ENCODE data around the gene PALB2.

PALB2 gene

DNA sequence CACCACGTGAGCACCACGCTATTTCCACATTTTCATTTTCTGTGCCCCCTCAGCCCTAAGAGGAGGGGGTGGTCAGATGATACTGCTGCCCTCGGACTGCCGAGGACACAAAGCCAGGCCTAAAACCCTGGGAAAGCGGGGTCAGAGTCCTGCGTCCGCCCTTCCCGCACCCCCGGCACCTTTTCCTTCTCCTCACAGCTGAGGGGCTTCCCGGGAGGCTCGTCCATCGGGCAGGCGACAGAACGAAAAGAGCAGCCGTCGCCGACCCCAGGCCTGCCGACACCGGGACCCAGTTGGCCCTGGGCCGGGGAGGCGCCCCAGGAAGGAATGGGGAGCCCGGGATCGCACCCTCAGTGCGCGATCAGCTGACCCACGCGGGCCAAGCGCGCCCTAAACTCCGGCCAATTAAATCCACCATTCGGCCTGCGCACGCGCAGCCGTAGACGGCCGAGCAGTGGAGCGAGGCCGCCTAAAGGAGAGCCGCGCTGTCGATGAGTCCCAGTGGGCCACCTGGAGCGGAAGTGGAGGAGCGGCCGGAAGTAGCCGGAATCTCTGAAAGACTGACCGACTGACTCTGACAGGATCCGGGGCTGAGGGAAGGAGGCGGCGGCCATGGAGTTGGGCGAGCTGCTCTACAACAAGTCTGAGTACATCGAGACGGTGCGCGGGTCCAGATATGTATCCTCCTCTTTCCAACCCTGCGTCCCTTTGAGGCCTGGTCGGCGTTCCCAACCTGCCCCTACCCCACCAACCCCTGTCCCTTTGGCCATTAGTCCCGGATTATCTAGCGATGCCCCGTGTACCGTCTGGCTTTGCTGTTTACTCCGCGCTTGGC is at the start of gene PALB2, which contains the start of gene DCTN5:
TSS of gene PALB2 (minus strand) at position 380 of the 835 bp plus-strand sequence. CDS start at position 227, 153 bp downstream.
TSS of gene DCTN5 (plus strand) at position 536 of the 835 bp plus-strand sequence. CDS start at position 613, 77 bp downstream.
- DNase-seq (ENCODE audit: insufficient read length, low spot score) (peak; percentile 91), FAIRE-seq (peak; percentile 97)

DNA sequence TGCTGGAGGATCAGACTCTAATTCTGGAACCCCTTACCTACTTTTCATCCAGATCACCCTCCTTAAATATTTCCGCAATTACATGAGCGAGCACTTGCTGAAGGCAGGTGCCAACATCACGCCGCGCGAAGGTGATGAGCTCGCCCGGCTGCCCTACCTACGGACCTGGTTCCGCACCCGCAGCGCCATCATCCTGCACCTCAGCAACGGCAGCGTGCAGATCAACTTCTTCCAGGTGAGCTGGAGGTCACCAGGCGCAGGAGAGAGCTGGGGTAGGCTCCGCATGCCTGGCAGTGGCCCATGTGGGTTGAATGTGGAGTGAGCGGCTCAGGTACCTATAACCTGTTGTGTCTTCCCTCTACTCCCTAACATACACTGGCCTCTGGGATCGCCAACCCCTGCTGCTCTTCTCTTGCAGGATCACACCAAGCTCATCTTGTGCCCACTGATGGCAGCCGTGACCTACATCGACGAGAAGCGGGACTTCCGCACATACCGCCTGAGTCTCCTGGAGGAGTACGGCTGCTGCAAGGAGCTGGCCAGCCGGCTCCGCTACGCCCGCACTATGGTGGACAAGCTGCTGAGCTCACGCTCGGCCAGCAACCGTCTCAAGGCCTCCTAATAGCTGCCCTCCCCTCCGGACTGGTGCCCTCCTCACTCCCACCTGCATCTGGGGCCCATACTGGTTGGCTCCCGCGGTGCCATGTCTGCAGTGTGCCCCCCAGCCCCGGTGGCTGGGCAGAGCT is 48.5 kb upstream of the PALB2 start:
- DNase-seq (ENCODE audit: insufficient read length, low spot score): no peak

DNA sequence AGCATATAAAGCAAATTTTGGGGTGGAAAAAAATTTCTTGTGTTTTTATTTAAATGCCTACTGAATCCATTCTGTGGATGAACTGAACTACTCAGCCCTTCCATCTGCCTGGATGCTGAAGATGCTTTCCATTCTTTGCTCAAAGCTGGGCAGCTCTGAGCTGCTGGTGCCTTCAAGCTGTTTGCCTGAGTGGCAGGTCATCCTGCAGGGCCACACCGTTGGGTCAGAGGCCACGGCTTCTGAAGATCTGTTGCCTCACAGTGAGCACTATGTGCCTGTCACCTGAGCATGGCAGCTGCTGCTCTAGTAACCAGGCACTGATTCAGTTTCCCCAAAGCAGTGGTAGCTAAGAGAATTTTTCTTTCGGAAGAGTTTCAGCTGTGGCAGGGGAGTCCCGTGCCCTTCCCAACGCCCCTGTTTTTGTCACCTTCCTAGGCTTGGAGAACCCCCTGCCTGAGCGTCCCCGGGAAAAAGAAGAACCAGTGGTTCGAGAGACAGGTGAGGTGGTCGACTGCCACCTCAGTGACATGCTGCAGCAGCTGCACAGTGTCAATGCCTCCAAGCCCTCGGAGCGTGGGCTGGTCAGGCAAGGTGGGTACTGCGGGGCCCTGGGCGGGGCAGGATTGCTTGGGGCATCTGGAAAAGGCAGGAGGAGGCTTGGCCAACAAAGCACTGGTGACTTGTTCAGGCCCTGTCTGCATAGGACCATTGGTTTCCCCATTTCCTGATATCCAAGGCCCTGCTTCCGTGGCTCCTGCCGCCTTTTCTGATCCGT is 46.1 kb upstream of the PALB2 start:
- DNase-seq (ENCODE audit: insufficient read length, low spot score) (no peak), FAIRE-seq (no peak)

More for the DNA sequence above, 48.5 kb upstream of the PALB2 start:
- no peak for FAIRE-seq

- DNase-seq (ENCODE audit: insufficient read length, low spot score): no peak
- FAIRE-seq: no peak
Observed at GRCh38 chr16:23683487-23683886, 42.4 kb upstream of the PALB2 start.

GRCh38 chr16:23682181-23682580 is 41.1 kb upstream of the PALB2 start:
- no peak for FAIRE-seq
- no peak for DNase-seq (ENCODE audit: insufficient read length, low spot score)

- FAIRE-seq: no peak
Observed at GRCh38 chr16:23679986-23680336, 38.9 kb upstream of the PALB2 start.

DNA sequence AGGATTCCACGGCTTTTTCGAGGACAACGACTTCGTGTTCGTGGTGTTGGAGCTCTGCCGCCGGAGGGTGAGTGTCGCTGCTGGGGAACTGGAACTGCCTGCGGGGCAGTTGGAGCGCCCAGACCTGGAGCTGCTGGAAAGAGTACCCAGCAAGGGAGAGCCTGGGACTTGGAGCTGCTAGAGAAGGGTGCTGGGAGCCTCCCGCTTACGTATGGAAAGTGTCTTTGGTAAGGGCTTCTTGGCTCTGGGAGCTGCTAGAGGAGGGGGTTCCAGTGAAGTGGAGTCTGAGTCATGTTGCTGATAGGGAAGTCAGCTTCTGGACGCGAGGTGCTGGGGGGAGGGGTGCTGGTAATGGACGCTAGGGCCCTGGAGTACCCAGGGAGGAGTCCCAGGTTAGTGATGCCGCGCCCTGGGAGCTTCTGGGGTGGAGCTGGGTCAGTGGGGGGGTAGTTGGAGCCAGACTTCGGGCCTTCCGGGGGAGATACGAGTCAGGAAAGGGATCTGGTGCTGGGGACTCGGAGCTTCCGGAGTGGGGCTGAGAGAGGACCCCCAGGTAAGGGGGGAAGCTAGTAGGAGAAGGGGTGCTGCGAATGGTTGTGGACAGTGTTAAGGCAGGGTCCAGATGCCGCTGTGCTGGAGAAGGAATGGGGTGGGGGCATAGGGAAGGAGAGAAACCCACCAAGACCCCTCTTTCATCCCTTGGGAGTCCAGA is 38.3 kb upstream of the PALB2 start:
- FAIRE-seq: no peak
- DNase-seq (ENCODE audit: insufficient read length, low spot score): no peak

More at GRCh38 chr16:23679986-23680336, 38.9 kb upstream of the PALB2 start:
- DNase-seq (ENCODE audit: insufficient read length, low spot score): no peak

GRCh38 chr16:23678430-23679273 is 37.5 kb upstream of the PALB2 start, which contains the start of gene PLK1:
Gene PLK1, plus strand, starts transcription at chr16:23678889. Its CDS starts 44 bp downstream, at chr16:23678933.
- DNase-seq (ENCODE audit: insufficient read length, low spot score) (peak; percentile 89), FAIRE-seq (peak; percentile 71)

GRCh38 chr16:23676924-23677480 is 35.9 kb upstream of the PALB2 start:
- DNase-seq (ENCODE audit: insufficient read length, low spot score): no peak
- FAIRE-seq: no peak

GRCh38 chr16:23673971-23674614 is 33.0 kb upstream of the PALB2 start:
- DNase-seq (ENCODE audit: insufficient read length, low spot score) (no peak), FAIRE-seq (no peak)

- DNase-seq (ENCODE audit: insufficient read length, low spot score) (no peak), FAIRE-seq (peak; percentile 89)
Observed at GRCh38 chr16:23670137-23670776, 29.1 kb upstream of the PALB2 start.

DNA sequence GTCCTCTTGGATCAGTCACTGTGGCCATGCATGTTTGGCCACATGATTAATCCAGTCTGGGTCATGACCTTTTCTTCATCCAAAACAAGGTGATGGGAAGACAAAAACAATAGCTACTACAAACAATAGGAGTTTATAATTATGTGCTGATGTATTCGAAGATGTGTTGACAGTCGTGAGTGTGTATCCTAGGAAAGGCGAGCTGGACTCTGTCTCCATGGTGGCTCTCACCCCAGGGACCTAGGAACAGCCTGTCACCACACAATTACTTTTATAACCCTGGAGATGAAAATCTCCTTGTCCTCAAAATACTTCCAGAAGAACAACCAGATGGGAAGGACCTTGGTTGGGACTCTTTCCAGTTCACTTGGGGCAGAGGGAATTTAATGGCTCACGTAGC is 27.8 kb upstream of the PALB2 start:
- DNase-seq (ENCODE audit: insufficient read length, low spot score) (no peak), FAIRE-seq (no peak)

GRCh38 chr16:23668225-23668624 is 27.1 kb upstream of the PALB2 start:
- DNase-seq (ENCODE audit: insufficient read length, low spot score) (no peak), FAIRE-seq (no peak)

DNA sequence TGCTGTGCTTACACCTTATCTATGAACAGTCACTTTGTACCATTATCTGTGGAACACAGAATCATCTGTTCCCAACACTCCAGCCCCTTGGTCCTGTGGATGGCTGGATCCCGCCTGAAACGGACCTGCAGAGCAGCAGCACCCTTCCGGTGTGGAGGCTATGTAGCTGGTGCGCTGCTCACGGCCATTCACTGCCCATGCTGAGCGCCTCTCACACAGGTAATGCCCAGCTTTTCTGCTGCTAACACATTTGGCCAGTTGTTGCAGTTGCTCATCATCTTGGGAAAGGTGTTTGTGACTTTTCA is 26.2 kb upstream of the PALB2 start:
- FAIRE-seq (no peak), DNase-seq (ENCODE audit: insufficient read length, low spot score) (no peak)

- FAIRE-seq (no peak), DNase-seq (ENCODE audit: insufficient read length, low spot score) (no peak)
Observed at GRCh38 chr16:23666571-23667354, 25.7 kb upstream of the PALB2 start.

DNA sequence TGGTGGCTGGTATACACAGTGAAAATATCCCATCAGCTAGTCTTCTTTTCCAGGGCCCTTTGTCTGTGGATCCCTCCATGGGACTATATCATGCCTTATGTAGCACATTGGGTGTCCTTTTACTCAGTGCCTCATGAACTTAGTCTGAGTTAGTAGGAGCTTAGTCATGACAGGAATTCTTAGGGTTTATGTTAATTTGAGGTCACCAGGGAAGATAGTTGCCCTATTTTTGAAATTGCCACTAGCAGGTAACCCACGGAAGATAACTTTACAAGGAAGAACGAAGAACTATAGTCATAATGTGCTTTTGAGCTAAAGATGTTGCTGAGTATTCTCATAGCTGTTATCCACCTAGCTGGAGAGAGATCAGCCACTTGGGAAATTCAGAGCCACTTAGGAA is 22.8 kb upstream of the PALB2 start:
- DNase-seq (ENCODE audit: insufficient read length, low spot score) (no peak), FAIRE-seq (no peak)

- no peak for FAIRE-seq
- DNase-seq (ENCODE audit: insufficient read length, low spot score): no peak
Observed at GRCh38 chr16:23651943-23652468, 10.9 kb upstream of the PALB2 start.
